Measurements from ENCODE around the gene MRPL53. TPM values are rescaled to one million over a fixed set of nuclear protein-coding genes. Genes with fewer than 3 reads are reported as not detected.

MRPL53 gene
- total RNA-seq, 1 experiment from 2014 or later = 102 TPM

GRCh38 chr2:74428675-74429074 is 43.8 kb downstream of the MRPL53 start:
- H3K9me3 Mint-ChIP-seq (ENCODE audit: unreplicated experiment) = no peaks in the 10 kb centered on the region
- no peak for DNase-seq
- no peak for TF ChIP-seq CTCF (IDR thresholded peaks at IDR 0.05; ENCODE audit: insufficient read depth in 1 of 2, low read depth in 1 of 2, low read length in 1 of 2, severe bottlenecking in 1 of 2, unreplicated experiment in 1 of 2)
- no peaks in the 10 kb centered on the region for H3K27me3 Mint-ChIP-seq (ENCODE audit: insufficient read depth, unreplicated experiment)
- POLR2A ChIA-PET = no interaction called here
- BruUV-seq (replicated peaks) = no TSS peak
- CTCF ChIA-PET = interaction anchor here (1.6 kb wide), 1 partner anchor 37 kb away, joined by 5 read pairs; no protein-coding TSS in a partner anchor
- Histone ChIP-seq H3K27me3 (replicated peaks; ENCODE audit: control insufficient read depth, insufficient read depth, low read length) (no peaks in the 10 kb centered on the region), H3K4me1 (no peaks in the 10 kb centered on the region), H3K36me3 (ENCODE audit: control insufficient read depth, insufficient read depth, low read length) (peaks cover 6% of the 10 kb centered on the region), H3K9me3 (no peaks in the 10 kb centered on the region), H3K4me3 (ENCODE audit: low read depth, low read length) (no peak overlapping the region)
- H3K36me3 Mint-ChIP-seq (ENCODE audit: insufficient read depth, unreplicated experiment) = peaks cover 86% of the 10 kb centered on the region
- intact Hi-C loops (cut with micrococcal nuclease; ENCODE audit: unreplicated experiment) = no loop called here
- no peak overlapping the region for H3K4me3 Mint-ChIP-seq (ENCODE audit: unreplicated experiment)
- no peaks in the 10 kb centered on the region for H3K4me1 Mint-ChIP-seq (ENCODE audit: low read depth, unreplicated experiment)
- H3K27ac Mint-ChIP-seq (ENCODE audit: unreplicated experiment) = no peak overlapping the region

GRCh38 chr2:74427551-74427950 is 44.9 kb downstream of the MRPL53 start:
- Histone ChIP-seq H3K27me3 (replicated peaks; ENCODE audit: control insufficient read depth, insufficient read depth, low read length) (no peaks in the 10 kb centered on the region), H3K4me1 (no peaks in the 10 kb centered on the region), H3K9me3 (no peaks in the 10 kb centered on the region), H3K36me3 (ENCODE audit: control insufficient read depth, insufficient read depth, low read length) (peaks cover 6% of the 10 kb centered on the region), H3K4me3 (ENCODE audit: low read depth, low read length) (no peak overlapping the region)
- intact Hi-C loops (cut with micrococcal nuclease; ENCODE audit: unreplicated experiment) = no loop called here
- no peak for DNase-seq
- no peaks in the 10 kb centered on the region for H3K27me3 Mint-ChIP-seq (ENCODE audit: insufficient read depth, unreplicated experiment)
- peak overlapping the region; percentile 11 for H3K27ac Mint-ChIP-seq (ENCODE audit: unreplicated experiment)
- H3K9me3 Mint-ChIP-seq (ENCODE audit: unreplicated experiment) = no peaks in the 10 kb centered on the region
- peaks cover 92% of the 10 kb centered on the region for H3K36me3 Mint-ChIP-seq (ENCODE audit: insufficient read depth, unreplicated experiment)
- H3K4me1 Mint-ChIP-seq (ENCODE audit: low read depth, unreplicated experiment) = peaks cover 7% of the 10 kb centered on the region
- ChIA-PET POLR2A (no interaction called here), CTCF (no interaction called here)
- H3K4me3 Mint-ChIP-seq (ENCODE audit: unreplicated experiment) = no peak overlapping the region
- TF ChIP-seq CTCF (IDR thresholded peaks at IDR 0.05; ENCODE audit: insufficient read depth in 1 of 2, low read depth in 1 of 2, low read length in 1 of 2, severe bottlenecking in 1 of 2, unreplicated experiment in 1 of 2) = no peak
- BruUV-seq (replicated peaks) = no TSS peak

- H3K4me1 Mint-ChIP-seq (ENCODE audit: low read depth, unreplicated experiment) = peaks cover 9% of the 10 kb centered on the region
- no peak for TF ChIP-seq CTCF (IDR thresholded peaks at IDR 0.05; ENCODE audit: insufficient read depth in 1 of 2, low read depth in 1 of 2, low read length in 1 of 2, severe bottlenecking in 1 of 2, unreplicated experiment in 1 of 2)
- intact Hi-C loops (cut with micrococcal nuclease; ENCODE audit: unreplicated experiment) = no loop called here
- no peaks in the 10 kb centered on the region for H3K9me3 Mint-ChIP-seq (ENCODE audit: unreplicated experiment)
- Histone ChIP-seq H3K9me3 (no peaks in the 10 kb centered on the region), H3K4me1 (no peaks in the 10 kb centered on the region), H3K36me3 (ENCODE audit: control insufficient read depth, insufficient read depth, low read length) (peaks cover 5% of the 10 kb centered on the region), H3K27me3 (replicated peaks; ENCODE audit: control insufficient read depth, insufficient read depth, low read length) (no peaks in the 10 kb centered on the region), H3K4me3 (ENCODE audit: low read depth, low read length) (no peak overlapping the region)
- peaks cover 92% of the 10 kb centered on the region for H3K36me3 Mint-ChIP-seq (ENCODE audit: insufficient read depth, unreplicated experiment)
- ChIA-PET CTCF (no interaction called here), POLR2A (no interaction called here)
- no peak for DNase-seq
- no peak overlapping the region for H3K27ac Mint-ChIP-seq (ENCODE audit: unreplicated experiment)
- H3K27me3 Mint-ChIP-seq (ENCODE audit: insufficient read depth, unreplicated experiment) = no peaks in the 10 kb centered on the region
- H3K4me3 Mint-ChIP-seq (ENCODE audit: unreplicated experiment) = no peak overlapping the region
- BruUV-seq (replicated peaks) = no TSS peak
Observed at GRCh38 chr2:74426181-74426758, 46.2 kb downstream of the MRPL53 start.

Measured in Caco-2 (cell line).